ENCODE results near the gene FHIP1B. TPM values are rescaled to one million over a fixed set of nuclear protein-coding genes. Genes with fewer than 3 reads are reported as not detected.

Gene FHIP1B
- total RNA-seq, 1 donor: 27.6 TPM

DNA sequence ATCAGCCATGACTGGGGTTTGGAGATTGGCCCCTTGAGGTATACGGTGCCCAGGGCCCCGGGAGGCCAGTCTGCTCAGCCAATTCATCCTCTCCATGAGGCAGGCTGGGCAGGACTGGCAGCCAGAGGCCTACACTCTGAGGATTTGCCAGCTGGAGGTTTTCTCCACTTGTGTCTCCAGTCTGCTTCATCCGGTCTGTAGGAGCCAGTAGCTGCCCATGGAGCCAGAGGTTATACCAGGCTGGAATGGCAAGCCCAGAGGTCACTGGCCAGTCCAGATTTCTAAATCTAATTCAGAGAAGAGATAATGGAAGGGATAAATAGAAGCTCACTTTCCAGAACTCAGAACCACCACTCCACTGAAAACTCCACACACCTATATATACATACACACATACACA, 10.0 kb downstream of the FHIP1B start:
- peaks cover 38% of the 10 kb centered on the region for H3K4me1 ChIP-seq (ENCODE audit: insufficient read depth, low read length)
- no peak overlapping the region for H3K4me3 ChIP-seq (ENCODE audit: low read length)
- H3K27me3 ChIP-seq (ENCODE audit: insufficient read depth, low read length): no peaks in the 10 kb centered on the region
- no peaks in the 10 kb centered on the region for H3K9me3 ChIP-seq (ENCODE audit: low read depth, low read length)

DNA sequence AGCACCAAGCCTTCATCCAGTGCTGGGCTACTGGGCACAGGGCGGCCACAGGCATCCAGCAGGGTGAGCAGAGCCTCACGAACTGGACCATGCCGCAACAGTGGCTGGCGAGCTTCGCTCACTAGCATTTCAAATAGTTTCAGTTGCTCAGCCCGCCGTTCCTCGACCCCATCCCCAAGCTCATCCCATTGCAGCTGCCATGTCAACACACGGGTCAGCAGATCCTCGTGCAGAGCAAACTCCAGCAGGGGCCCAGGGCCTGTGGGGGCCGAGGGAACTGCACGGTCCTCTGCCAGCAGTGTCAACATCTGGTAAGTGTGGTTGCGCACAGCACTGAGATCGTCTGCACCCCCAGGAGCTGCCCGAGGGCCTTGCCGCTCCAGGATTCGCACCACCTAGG, 10.6 kb downstream of the FHIP1B start:
- H3K9me3 ChIP-seq (ENCODE audit: low read depth, low read length): no peaks in the 10 kb centered on the region
- H3K27me3 ChIP-seq (ENCODE audit: insufficient read depth, low read length): no peaks in the 10 kb centered on the region
- H3K4me3 ChIP-seq (ENCODE audit: low read length): no peak overlapping the region
- H3K4me1 ChIP-seq (ENCODE audit: insufficient read depth, low read length): peaks cover 35% of the 10 kb centered on the region

DNA sequence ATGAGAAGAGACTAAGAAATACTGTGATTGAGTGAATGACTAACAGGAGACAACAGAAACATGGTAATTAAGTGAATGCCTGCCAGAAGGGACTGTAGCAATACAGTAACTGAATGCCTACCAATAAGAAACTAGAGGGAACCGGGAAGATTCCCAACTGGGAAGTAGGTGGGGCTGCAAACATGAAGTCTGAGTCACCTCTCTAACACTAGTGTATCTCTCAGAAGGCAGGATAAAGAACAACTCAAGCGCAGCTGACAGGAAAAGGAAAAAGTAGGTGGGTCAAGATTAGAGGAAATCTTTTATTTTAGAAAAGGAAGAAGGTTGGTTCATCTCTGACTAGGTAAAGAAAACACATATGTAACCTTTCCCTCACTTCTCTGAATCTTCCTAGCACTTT, 15.1 kb downstream of the FHIP1B start:
- H3K4me3 ChIP-seq (ENCODE audit: low read length): no peak overlapping the region
- no peaks in the 10 kb centered on the region for H3K27me3 ChIP-seq (ENCODE audit: insufficient read depth, low read length)
- no peaks in the 10 kb centered on the region for H3K9me3 ChIP-seq (ENCODE audit: low read depth, low read length)
- H3K4me1 ChIP-seq (ENCODE audit: insufficient read depth, low read length): peaks cover 13% of the 10 kb centered on the region

DNA sequence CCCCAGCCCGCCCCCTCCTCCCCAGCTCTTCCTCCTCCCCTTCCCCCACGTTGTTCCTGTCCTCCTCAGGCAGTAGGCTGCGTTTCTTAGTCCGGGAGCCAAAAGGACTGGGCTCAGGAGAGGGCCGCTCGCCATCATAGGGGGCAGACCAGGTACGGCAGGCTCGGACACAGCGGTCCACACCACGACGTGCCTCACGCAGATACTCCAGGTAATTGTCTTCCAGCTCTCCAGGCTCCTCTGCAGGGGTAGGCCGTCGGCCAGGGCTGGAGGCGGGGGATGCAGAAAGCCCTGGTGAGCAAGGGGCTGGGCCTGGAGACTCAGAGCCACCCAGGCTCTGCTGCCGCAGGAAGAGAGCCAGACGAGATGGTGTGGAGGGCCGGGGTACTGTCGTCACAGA, 16.7 kb downstream of the FHIP1B start:
- Histone ChIP-seq H3K9me3 (ENCODE audit: low read depth, low read length) (no peaks in the 10 kb centered on the region), H3K27me3 (ENCODE audit: insufficient read depth, low read length) (no peaks in the 10 kb centered on the region), H3K4me3 (ENCODE audit: low read length) (no peak overlapping the region), H3K4me1 (ENCODE audit: insufficient read depth, low read length) (peaks cover 28% of the 10 kb centered on the region)

DNA sequence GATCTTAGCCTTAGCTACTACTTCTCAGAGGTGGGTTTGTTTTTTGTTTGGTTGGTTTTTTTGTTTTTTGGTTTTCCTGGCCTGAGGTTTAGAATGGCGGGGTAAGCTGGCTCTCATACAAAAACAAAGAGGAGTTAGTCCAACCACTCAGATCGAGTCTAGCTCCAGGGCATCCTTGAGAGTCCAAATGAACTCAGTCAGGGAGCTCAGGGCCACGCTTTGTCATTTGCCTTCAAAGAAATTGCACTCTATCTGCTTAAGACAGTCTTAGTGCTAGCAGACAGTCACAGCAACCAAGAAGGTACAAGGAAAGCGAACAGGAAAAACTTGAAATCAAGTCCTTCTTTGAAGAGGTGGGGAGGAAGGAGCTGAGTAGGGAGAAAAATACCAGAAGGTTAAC, 17.9 kb downstream of the FHIP1B start:
- H3K9me3 ChIP-seq (ENCODE audit: low read depth, low read length): no peaks in the 10 kb centered on the region
- no peak overlapping the region for H3K4me3 ChIP-seq (ENCODE audit: low read length)
- no peaks in the 10 kb centered on the region for H3K27me3 ChIP-seq (ENCODE audit: insufficient read depth, low read length)
- H3K4me1 ChIP-seq (ENCODE audit: insufficient read depth, low read length): peaks cover 39% of the 10 kb centered on the region

DNA sequence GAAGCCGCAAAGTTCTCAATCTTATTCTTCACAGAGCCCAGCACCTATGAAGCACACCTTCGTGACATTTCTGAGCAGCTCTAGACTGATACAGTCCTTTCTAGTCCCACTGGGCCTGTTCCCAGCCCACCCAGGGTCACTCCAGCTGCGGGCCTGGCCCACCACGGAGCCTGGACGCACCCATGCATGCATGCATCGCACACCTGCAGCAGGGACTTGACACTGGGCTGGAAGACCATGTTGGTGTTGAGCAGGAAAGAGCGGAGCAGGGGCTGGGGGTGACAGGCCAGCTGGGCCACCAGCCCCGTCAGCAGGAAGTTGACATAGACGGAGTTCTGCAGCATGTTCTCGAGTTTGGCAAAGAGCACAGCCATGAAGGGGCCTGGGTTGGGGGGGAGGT, 19.9 kb downstream of the FHIP1B start:
- H3K9me3 ChIP-seq (ENCODE audit: low read depth, low read length): no peaks in the 10 kb centered on the region
- peaks cover 30% of the 10 kb centered on the region for H3K4me1 ChIP-seq (ENCODE audit: insufficient read depth, low read length)
- H3K4me3 ChIP-seq (ENCODE audit: low read length): no peak overlapping the region
- H3K27me3 ChIP-seq (ENCODE audit: insufficient read depth, low read length): no peaks in the 10 kb centered on the region

DNA sequence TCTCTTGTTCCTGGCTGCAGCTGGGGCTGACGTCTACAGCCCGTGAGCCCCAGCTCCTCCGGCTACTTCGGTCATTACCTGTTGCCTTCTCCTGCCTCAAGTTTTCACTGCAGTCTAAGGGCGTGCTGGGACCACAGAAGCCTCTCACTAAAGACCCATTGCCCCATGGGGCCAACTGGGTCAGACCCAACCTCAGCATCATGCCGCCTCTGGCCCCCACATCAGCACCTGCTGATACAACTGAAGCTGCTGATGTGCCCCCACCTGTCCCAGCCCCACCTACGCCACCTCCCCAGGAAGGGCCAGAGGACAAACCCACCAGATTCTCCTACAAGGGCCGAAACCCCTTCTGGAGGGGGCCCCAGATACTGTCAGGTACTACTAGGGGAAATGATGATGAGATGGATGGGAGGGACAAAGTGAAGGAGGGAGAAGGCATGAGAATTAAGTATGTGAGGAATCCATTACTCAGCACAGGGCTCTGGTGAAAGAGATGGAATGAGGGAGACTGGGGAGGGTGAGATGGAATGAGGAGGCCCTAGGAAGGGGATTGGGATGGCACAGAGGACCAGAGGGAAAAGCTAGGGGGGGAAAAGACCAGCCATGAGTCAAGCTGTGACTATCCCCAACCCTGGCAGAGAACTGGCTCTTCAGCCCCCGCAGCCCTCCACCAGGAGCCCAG, 24.0 kb downstream of the FHIP1B start:
- peaks cover 45% of the 10 kb centered on the region for H3K4me1 ChIP-seq (ENCODE audit: insufficient read depth, low read length)
- no peaks in the 10 kb centered on the region for H3K9me3 ChIP-seq (ENCODE audit: low read depth, low read length)
- no peak overlapping the region for H3K4me3 ChIP-seq (ENCODE audit: low read length)
- H3K27me3 ChIP-seq (ENCODE audit: insufficient read depth, low read length): no peaks in the 10 kb centered on the region

DNA sequence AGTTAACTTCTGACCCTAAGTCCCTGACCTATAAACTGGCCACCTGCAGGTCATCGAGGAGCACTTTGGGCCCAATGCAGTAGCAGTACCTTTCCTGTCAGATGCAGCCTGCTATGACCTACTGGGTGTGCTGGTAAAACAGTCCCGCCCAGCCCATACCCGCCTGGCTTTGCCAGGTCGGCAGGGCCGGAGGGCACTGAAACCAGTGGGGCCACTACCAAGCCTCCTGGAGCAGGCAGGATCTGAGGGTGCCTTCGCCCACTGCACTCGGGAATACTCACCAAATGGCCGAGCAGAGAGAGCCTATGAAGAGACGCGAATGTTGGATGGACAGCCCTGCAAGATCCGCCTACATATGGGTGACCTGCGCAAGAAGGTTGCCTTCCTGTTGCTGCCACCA, 24.6 kb downstream of the FHIP1B start:
- Histone ChIP-seq H3K27me3 (ENCODE audit: insufficient read depth, low read length) (no peaks in the 10 kb centered on the region), H3K9me3 (ENCODE audit: low read depth, low read length) (no peaks in the 10 kb centered on the region), H3K4me3 (ENCODE audit: low read length) (no peak overlapping the region), H3K4me1 (ENCODE audit: insufficient read depth, low read length) (peaks cover 52% of the 10 kb centered on the region)

DNA sequence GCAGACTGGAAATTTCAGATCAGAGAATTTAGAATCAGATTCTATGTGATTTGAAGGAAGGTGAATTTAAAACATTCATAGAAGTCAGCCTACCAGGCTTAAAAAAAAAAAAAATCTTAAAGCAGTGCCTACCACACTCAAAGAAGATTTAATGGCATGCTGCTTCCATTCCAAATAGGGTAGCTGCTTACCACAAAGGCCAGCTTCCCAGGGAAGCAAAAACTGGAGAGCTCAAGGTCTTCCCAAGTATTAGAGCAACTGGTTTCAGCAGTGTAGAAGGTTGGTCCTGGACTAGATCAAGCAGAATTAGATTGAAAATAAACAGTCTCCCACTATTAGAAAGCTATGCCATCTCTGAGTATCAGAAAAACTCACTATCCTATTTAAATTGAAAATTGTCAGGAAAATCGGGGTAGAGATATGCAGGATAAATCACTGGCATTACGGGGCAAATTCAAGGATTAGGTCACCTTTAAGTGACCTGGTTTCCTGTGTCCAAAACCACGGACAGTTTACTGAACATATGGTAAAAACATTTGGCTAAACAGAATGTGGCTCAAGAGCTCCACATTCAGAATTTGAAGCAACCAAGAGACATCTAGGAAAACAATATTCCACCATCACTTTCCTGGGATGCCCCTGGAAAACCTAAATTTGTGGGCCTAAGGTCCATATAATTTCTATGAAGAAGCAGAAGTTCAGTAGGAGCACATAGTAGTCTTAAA, 27.8 kb downstream of the FHIP1B start:
- Histone ChIP-seq H3K9me3 (ENCODE audit: low read depth, low read length) (no peaks in the 10 kb centered on the region), H3K4me1 (ENCODE audit: insufficient read depth, low read length) (peaks cover 56% of the 10 kb centered on the region), H3K4me3 (ENCODE audit: low read length) (no peak overlapping the region), H3K27me3 (ENCODE audit: insufficient read depth, low read length) (no peaks in the 10 kb centered on the region)

DNA sequence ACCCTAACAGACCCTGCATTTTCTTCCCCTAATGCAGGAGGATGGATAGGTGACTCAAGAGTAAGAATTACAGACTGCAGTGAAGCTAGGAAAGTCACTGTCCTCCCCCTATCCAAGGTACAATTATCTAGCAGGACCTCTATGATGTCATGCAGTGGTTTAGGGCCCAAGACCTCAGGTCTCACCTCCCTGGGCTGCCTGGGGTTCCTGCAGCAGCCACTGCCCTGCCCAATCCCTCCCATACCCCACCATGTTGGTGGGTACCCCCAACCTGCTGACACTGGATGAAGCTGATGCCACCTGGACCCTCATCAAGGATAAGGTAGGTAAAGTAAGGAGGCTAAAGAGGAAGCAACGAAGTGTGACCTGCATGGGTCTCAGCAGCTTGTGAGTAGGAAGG, 29.1 kb downstream of the FHIP1B start, which contains the start of gene C11orf42:
TSS of gene C11orf42 (plus strand) at position 192 of the 400 bp plus-strand sequence. CDS start at position 251, 59 bp downstream.
- Histone ChIP-seq H3K4me3 (ENCODE audit: low read length) (no peak within 1 kb of the TSS), H3K27me3 (ENCODE audit: insufficient read depth, low read length) (no peaks in the 10 kb centered on the region), H3K4me1 (ENCODE audit: insufficient read depth, low read length) (peaks cover 69% of the 10 kb centered on the region), H3K9me3 (ENCODE audit: low read depth, low read length) (no peaks in the 10 kb centered on the region)

DNA sequence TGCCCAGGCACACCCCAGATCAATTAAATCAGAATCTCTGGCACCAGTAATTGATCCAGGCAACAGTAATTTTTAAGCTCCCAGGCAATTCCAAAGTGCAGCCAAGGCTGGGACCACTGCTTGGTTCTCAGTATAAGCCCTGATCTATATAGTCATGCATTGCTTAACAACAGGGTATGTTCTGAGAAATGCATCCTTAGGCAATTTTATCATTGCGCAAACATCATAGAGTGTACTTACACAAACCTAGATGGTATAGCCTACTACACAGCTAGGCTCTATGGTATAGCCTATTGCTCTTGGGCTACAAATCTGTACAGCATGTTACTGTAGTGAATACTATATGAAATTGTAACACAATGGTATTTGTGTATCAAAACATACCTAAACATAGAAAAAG, 29.7 kb downstream of the FHIP1B start:
- H3K4me1 ChIP-seq (ENCODE audit: insufficient read depth, low read length): peaks cover 75% of the 10 kb centered on the region
- H3K9me3 ChIP-seq (ENCODE audit: low read depth, low read length): no peaks in the 10 kb centered on the region
- H3K4me3 ChIP-seq (ENCODE audit: low read length): no peak overlapping the region

DNA sequence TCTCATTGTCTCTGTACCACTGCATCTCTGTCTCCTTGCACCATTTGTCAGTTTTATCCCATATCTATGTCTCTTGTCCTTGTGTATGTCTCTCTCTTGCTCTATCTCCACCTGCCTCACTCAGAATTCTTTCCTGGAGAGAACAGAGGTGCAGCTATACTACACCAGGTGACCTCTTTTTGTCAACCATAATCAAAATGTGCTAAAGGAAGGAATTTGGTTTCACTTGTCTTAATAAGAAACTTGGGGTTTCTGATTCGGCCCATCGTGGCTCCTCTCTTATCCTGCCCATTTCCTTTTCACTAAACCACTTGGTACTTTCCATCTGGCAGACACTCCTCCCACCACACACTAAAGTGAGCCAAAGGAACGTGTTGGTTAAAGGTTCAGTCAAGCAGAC, 31.1 kb downstream of the FHIP1B start:
- H3K4me1 ChIP-seq (ENCODE audit: insufficient read depth, low read length): peaks cover 83% of the 10 kb centered on the region
- no peaks in the 10 kb centered on the region for H3K9me3 ChIP-seq (ENCODE audit: low read depth, low read length)
- no peak overlapping the region for H3K4me3 ChIP-seq (ENCODE audit: low read length)
- H3K27me3 ChIP-seq (ENCODE audit: insufficient read depth, low read length): no peaks in the 10 kb centered on the region

More for the DNA sequence above, 29.7 kb downstream of the FHIP1B start:
- no peaks in the 10 kb centered on the region for H3K27me3 ChIP-seq (ENCODE audit: insufficient read depth, low read length)

DNA sequence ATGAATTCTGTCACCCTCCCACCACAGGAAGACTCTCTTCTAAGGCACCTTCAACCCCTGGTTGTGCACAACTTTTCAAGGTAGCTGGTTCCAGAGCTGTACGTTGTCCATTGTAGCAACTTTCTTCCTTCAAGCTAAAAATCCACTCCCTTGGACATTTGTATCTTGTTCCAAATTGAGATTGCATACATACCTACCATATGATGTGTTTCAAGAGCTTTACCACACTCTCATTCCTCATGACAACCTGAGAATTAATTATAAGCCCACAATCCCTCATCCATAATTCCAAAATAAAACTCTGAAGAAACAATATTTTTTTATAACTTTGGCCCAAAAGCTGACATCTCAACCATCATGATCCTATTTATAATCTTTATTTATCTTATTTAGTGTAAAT, 32.4 kb downstream of the FHIP1B start:
- H3K27me3 ChIP-seq (ENCODE audit: insufficient read depth, low read length): no peaks in the 10 kb centered on the region
- H3K4me1 ChIP-seq (ENCODE audit: insufficient read depth, low read length): peaks cover 79% of the 10 kb centered on the region
- H3K4me3 ChIP-seq (ENCODE audit: low read length): no peak overlapping the region
- H3K9me3 ChIP-seq (ENCODE audit: low read depth, low read length): no peaks in the 10 kb centered on the region

DNA sequence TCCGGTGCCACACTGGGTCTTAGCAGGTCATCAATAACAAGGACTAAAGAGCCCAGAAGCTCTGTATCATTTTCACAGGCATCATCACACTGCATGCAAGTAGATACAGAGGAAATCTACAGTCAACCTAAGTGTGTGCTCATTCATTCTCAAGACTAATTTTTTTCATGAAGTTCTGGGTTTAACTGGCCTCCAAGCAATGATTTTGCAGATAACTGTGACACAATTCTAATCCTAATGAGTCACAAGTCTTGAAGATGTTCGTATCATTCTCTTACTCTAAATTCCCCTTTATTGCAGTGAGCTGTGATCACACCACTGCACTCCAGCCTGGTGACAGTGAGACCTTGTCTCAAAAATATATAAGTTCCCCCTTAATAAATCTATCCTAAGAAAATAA, 33.0 kb downstream of the FHIP1B start:
- no peaks in the 10 kb centered on the region for H3K27me3 ChIP-seq (ENCODE audit: insufficient read depth, low read length)
- peaks cover 81% of the 10 kb centered on the region for H3K4me1 ChIP-seq (ENCODE audit: insufficient read depth, low read length)
- H3K9me3 ChIP-seq (ENCODE audit: low read depth, low read length): no peaks in the 10 kb centered on the region
- H3K4me3 ChIP-seq (ENCODE audit: low read length): no peak overlapping the region

DNA sequence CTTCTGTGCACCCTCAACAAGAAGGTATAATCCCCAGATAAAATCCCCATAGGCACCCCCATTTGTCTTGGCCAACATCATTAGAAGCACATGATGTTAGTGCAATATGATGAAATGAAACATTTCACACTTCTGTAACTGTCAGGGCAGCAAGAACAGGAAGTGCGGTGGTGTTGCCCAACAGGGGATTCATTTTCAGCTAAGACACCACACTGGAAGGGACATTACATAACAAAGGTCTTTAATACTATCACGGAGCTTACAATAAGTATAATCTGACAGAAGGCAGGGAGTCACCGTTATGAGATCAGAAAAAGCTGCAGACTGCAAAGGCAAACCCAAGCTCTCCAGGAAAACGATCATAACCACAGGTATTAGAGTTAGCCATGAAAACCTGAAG, 33.5 kb downstream of the FHIP1B start:
- peaks cover 81% of the 10 kb centered on the region for H3K4me1 ChIP-seq (ENCODE audit: insufficient read depth, low read length)
- no peaks in the 10 kb centered on the region for H3K27me3 ChIP-seq (ENCODE audit: insufficient read depth, low read length)
- no peaks in the 10 kb centered on the region for H3K9me3 ChIP-seq (ENCODE audit: low read depth, low read length)
- no peak overlapping the region for H3K4me3 ChIP-seq (ENCODE audit: low read length)

Data from mononuclear cell (primary cell).